Measurements from ENCODE around the gene CABLES1.
A peak's percentile ranks its signal among the peaks of the same experiment; 100 is the strongest.

CABLES1 gene

DNA sequence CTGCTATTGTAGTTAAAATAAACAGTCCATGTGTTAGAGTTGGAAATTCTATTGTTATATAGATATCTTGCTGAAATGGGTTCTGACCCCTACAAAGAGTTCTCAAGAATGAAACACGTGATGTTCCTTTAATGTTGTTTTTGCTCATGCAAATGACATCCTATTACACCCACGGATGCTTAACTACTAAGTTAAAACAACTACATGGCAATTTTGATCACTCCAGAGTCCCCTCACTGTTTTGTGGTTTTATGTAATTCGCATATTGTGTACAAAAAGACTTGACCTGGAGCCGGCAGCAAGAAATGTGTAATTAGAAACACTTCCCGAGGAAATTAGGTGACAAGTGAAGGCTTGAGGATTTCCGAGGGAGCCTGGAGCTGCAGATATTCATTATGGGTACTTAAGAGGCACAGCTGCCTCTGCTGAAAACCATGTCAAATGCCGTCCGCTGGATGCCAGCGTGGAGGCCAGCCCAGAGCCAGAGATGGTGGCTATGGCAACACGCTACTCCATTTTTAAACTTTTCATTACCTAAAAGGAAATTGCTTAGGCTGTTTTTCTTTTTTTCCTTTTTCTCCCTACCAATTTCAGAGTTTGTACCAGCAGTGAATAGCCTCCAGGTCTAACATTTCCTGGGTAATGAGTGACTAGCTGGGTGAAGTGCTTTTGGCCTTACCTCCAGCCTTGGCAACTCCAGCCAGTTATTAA, 21.0 kb upstream of the CABLES1 start:
- peak; percentile 59 for DNase-seq

DNA sequence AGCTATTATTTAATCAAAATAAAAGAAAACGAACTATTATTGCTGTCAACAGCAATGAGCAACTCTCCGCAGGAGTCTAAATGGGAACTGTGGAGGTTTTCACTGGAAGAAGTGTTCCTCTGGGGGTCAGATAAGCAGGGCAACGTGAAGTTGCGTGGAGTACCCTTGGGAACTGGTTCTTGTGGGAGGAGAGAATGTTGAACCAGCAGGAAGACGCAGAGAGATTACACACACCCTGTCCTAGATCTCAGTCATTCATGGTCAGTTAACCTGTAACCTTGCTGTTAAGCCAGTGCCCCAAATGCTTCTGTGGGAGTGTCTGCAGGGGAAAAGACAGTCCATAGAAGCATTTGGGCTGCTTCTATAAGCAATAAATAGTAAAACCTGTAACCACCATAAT, 20.4 kb upstream of the CABLES1 start:
- peak; percentile 72 for DNase-seq

DNA sequence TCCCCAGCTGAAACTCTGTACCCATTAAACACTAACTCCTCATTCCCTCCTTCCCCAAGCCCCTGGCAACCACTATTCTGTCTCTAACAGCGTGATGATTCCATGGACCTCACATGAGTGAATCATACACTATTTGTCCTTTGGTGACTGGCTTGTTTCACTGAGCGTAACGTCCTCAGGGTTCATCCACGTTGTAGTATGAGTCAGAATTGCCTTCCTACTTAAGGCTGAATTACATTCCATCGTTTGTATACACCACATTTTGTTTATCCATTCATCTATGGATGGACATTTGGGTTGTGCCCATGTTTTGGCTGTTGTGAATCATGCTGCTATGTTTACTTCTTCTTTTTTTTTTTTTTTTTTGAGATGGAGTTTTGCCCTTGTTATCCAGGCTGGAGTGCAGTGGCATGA, 19.6 kb upstream of the CABLES1 start:
- peak; percentile 93 for DNase-seq

DNA sequence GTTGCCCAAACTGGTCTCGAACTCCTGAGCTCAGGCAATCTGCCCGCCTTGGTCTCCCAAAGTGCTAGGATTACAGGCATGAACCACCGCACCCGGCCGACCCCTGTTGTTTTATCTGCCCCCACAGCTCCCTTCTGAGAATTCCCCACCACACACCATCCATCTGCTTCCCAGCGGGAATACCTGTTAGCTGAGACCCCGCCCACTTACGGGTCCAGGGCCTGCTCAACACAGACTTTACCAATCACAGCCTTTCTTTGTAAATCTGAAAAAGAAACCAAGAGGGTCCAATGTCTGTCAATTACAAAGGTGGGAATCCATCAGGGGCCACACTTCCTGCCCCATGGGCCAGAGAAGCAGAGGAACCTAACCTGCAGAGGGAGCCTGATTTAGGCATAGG, 14.2 kb upstream of the CABLES1 start:
- DNase-seq, result no peak

DNA sequence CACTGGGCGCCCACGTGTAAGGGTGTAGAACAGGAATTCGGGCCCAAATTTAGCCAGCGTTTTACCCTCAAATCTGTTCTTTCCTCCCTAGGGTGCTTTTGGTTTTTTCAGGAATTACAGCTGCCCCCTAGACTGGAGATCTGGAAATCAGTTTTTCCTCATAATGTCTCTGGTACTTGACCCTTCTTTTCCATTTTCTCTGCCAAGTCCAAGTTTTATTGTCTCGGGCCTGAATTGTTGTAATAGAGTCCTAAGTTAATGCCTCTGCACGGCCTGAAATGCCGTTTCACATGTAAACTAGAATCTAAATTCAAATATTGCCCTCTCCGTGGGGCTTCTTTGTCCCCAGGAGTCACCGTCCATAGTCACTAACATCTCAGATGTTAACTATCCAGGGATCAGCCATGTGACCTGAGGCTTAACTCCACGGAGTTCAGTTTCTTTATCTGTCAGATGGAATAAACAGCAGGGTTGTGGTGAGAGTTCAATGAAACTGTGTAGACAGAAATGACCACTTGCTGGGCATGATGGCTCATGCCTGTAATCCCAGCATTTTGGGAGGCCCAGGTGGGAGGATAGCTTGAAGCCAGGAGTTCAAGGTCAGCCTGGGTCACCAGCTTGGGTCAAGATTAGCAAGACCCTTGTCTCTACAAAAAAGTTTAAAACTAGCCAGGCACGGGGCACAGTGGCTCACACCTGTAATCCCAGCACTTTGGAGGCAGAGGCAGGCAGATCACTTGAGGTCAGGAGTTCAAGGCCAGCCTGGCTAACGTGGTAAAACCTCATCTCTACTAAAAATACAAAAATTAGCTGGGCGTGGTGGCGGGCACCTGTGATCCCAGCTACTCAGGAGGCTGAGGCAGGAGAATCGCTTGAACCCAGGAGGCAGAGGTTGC, 12.7 kb upstream of the CABLES1 start:
- DNase-seq, result no peak

DNA sequence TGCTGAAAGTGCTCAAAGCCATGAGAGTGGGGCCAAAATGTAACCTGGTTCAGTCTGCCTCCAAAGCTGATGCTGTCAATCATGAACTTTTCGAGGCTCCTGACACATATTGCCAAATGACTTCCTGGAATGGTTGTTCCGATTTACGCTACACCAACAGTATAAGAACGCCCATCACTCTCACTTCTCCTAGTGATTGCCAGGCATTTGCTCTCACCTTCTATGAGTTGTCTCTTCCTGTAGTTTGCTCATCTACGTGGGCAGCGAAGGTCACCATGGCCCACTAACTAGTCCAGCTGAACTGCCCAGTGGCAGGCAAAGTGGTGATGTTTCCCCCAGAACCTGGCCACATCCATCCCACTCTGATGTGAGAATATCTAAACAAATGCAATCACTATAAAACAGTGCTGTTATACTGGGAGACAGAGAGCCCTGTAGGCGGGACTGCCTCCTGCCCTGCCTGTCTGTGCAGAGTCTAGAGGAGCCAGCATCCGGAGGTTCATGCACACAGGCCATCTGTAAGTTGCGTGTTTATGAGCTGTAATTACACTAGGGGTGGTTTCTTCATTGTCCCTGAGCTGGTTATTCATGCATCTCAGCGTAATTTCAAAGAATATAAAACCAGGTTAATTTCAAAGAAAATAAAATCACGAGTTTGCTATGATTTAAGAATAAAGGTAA, 8.8 kb upstream of the CABLES1 start:
- DNase-seq, result no peak

DNA sequence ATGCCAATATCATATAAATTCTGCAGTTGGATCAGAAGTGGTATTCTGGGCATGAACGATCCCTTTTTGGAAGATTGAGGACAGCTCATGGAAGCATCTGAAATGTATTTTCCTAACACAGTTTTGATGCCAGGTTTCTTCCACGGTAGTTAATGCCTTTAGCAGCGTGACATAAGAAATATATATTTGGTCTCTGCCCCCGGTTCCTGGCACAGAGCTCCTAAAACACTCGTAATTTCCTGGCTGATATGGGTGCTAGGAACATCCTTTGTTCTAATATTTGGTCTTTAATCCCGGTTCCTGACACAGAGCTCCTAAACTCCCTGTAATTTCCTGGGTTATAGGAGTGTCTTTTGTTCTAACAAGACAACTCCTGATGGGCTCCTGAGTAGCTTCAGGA, 8.2 kb upstream of the CABLES1 start:
- DNase-seq, result no peak

DNA sequence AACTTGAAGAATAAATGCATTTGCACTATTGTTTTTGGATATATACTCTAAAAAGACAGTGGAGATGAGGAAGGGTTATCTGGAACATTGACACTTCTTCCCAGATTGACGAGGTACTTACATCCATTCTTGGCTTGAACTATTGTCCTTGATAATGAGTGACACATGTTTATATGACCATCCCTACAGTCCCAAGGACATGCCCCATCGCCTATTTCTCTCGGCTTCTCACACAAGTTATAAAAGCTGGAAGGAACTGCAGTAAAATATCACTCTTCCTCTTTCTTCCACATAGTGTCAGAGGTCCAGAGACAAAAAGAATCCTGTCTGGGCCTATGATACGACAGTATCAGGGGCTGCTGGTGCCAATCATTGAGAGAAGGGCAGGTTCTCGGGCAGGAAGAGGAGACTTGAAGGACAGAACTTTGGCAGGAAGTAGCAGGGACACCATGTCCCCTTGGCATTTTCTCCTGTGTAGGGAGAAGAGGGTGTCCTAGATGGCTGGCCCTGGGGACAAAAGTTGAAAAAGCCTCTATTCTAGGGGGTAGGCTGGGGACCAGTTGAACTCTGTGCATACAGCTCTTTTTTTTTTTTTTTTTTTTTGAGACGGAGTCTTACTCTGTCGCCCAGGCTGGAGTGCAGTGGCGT, 5.8 kb upstream of the CABLES1 start:
- no peak for DNase-seq

DNA sequence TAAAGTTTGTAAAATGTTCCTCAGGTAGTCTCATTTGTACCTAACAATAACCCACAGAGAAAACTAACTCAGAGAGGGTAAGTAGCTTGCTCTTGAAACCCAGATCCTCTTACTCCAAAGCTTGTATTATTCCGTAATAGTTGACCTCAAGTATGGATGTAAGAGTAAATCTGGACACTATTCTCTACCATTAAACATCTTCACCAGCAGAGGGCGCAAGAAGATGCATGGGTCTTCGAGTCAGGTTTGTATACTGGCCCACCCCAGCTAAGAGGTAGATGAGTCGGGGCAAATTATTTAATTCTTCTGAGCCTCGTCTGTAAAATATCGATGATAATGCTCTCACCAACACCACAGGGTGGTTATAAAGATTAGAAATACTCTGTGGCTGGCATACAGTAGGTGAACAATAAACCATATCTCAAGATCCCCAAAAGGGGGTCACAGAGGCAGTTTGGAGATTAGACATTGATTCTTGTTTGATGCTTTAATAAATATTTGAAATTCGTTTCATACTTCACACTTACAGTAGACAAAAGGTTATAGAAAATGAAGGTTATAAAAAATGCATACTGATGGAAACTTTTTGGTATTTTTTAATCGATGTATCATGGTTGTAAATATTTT, 3.5 kb upstream of the CABLES1 start:
- DNase-seq, result peak; percentile 77

DNA sequence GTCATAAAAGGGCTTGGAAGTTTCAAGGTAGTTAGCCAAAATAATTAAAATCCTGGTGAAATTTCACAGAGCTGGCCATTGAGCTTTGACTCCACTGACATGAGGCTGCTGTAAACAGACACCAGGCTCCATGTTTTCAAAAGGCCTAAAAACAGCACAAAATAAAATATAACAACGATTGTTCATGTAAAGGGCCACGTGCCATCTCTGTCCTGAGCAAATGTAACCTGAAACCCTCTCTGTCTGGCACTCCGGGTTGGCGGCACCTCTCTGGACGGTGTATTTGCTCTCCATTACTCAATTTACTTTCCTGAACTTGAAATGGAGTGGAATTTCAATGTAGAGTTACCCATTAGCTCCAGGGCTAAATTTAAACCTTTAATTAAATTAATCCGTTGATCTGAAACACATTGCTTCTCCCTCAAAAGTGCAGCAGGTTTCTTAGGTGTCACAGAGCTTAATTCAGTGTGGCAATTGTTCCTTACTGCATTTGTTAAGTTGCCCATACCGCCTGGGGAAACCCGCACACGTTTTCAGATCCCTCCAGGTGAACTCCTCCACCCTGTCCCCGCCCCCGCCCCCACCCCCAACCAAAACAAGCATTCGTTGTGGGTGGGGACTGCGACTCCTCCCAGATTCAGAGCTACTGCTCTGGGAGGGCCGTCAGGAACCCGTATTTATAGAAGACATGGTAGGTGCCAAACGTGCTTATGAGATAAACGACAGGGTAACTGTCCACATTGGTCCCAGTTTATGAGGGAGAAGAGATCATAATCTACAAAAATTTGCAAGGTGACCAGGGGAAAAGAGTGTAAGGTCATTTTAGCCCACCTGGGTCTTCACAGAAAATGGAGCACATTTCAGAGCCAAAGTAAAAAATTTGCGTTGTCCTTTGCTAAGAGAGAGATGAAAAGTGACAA, 1.2 kb upstream of the CABLES1 start:
- no peak for DNase-seq

DNA sequence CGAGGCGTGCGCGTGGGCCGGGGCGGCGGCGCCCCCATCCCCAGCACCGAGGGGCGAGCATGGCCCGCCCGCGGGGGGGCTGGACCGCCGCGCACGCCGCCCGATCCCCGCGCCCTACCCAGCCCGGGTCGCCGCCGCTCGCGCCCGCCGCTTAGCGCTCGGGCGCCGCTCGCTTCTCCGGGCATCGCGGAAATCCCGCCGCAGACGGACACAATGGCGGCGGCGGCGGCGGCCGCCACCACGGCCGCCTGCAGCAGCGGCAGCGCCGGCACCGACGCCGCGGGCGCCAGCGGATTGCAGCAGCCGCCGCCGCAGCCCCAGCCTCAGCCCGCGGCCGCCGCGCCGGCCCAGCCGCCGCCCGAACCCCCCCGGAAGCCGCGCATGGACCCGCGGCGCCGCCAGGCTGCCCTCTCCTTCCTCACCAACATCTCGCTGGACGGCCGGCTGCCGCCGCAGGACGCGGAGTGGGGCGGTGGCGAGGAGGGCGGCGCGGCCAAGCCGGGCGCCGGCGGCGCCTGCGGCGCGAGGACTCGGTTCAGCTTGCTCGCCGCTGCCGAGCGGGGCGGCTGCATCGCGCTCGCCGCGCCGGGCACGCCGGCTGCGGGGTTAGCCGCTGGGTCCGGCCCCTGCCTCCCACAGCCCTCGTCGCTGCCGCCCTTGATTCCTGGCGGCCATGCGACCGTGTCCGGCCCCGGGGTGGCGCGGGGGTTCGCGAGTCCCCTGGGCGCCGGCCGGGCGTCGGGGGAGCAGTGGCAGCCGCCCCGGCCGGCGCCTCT, 453 bp downstream of the CABLES1 start:
- DNase-seq, result peak; percentile 15

DNA sequence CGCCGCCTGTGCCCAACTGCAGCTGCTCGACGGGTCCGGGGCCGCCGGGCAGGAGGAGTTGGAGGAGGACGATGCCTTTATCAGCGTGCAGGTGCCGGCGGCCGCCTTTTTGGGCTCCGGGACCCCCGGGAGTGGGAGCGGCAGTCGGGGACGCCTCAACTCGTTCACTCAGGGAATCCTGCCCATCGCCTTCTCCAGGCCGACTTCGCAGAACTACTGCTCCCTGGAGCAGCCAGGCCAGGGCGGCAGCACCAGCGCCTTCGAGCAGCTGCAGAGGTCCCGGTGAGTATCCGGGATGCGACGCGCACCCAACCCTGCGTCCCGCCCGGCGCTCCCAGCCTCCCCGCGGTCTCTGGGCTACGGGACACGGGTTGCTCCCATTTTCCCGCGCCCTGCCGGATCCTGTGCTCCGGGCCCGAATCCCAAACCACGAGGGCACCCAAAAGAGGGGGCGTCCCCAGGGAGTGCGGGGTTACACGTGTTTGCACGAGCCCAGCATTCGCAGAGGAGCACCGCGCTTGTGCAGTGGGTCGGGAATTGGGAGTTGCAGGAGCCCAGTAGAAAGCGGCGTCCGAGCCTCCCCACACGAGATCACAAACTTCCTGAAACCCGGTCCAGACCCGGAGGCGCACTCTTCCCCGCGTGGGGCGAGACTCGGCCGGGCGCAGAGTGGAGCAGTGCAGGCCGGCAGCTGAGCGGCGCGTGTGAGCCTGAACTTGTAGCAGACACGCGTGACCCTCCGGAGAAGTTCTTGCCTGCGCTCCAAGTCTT, 1.2 kb downstream of the CABLES1 start:
- DNase-seq, result peak; percentile 37

DNA sequence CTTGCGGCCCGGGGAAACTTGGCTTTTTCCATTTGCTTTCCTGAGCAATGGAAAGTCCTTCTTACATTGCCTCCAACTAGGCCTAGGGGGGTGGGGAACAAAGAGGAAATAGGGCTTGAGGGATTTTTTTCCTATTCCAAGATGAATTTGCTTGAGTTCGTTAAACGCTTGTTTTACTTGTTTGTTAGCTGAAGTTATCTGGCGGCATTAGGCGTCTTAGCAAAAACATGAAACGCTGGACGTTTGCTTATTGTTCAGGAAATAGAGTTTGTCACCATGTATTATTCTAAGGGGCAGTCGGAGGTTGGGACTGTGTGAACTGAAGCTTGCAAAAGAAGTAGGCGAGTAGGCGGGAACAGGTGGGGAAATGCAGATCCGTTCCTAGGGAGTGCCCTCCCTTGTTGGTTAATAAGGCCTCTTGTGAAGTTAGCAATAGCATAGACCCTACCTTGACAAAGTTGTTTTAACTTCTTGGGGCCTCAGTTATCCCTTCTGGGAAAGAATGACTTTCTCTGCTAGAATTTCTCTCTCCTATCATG, 1.9 kb downstream of the CABLES1 start:
- DNase-seq, result no peak

DNA sequence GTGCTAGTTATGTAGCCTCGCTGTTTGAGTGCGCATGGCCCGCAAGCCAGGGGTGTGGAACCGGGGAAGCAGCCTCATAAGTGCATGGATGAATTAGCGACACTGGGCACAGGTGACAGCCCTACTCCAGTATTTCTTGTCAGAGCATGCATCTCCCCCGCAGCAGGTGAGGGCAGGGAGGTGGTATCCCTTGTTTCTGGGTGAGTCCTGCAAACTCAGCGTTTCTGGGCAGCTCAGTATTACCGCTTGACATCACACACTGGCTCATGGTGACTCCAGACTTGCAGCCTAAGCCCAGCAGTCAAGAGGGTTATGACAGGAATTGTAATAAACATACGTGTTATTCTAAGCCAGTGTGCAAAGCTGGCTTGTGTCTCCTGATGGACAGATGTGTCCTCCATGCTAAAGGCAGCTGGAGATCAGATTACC, 2.5 kb downstream of the CABLES1 start:
- no peak for DNase-seq

DNA sequence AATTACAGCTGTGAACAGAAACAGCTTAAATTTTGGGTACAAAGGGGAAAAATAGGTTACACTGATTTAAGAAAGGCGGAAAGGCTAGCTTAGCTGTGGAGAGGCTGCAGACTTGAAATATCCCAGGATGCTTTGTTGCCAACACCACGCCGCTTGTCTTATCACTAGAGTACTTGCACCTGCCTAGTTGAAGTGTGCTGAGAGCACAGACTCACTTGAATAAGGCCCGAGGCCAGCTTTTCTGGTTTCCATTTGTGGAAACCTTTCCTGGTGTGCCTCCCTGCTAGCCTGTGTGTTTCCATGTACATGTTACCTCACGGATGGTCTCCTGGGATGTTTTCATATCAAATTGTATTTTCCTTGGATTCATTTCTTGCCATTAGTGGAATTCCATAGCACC, 3.2 kb downstream of the CABLES1 start:
- no peak for DNase-seq

DNA sequence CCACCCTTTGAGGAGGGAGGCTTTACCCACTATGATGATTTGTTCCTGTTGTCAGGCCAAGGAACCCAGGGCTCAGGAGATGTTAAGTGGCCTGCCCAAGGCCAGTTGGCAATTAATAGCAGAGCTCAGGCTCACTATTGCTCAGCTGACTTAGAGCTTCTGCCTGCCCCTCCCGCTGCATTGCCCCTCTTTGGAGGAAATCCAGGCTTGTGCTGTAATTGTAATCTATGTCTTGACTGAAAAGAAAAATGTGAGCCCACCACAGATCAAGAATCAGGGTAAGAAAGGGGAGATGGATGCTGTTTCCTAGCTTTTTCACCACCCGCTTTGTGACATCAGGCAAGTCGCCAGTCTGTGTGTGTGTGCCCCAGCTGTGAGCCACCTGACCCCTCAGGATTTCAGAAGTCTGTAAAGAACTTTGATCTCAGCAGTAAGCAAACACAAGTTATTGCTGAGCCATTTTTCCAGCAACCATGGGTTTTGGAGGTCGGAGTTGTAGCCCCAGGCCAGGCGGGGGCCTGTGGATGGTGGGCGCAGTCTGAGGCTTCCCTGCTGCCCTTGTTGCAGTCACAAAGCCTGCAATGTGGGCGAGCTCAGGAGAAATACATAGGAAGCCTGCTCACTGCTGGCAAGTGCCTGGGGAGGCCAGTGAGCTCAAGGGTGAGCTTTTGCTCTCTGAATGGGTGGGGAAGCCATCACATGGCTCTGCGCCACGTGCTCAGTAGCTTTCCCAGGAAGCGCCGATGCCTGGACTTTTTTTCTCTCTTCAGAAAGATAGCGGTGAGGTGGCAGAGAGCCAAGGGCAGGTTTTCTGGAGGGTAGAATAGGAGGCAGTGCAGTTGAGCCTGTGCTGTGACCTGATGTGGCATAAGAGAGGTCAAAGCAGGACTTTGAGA, 6.1 kb downstream of the CABLES1 start:
- DNase-seq, result no peak

DNA sequence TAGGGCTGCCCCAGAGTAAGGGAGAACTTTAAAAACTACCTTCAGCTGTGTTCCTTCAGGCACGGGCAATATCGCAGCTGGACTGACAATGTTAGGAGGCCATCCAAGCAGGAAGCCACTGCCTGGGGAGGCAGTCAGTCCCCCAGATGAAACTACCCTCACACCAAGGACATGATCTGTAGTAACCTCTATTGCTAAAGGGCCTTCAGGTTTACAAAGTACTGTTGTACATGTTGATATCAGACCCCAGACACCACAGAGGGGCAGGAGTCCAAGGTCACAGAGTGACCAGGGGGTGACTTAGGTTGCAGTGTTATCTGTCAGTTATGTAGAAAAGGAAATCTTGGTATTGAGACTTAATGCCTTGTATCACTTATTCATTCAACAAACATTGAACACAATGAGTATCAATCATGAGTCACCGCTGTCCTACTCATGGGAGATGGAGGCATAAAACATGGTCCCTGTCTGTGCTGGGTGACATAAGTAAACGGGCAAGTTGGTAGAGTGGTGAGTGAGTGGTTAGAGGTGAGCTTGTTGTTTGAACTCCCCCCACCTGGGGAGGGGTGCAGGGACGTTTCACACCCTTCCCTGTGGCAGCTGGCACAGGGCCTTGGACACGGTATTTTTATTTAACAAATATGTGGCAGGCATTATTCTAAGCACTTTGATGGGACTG, 7.1 kb downstream of the CABLES1 start:
- DNase-seq, result no peak

All from kidney glomerular epithelial cell (primary cell).